K562 (cell line): Measurements from ENCODE around the gene IL4R. TPM values are rescaled to one million over a fixed set of nuclear protein-coding genes. Genes with fewer than 3 reads are reported as not detected.

Experiments
- ATAC-seq: fragments of 200-7000 bp; cut with Tn5 transposase; 3 replicates; pipeline ENCODE4 v1.9.1; 2020; ENCODE audit warnings: moderate library complexity
- BruUV-seq: library from RNA; stranded (reverse); fragments of 400-500 nt; replicated peaks from 2 replicates; lab custom pipeline; 2021; lab: Mats Ljungman, UMichigan
- CTCF ChIA-PET: fragments of 300-600 bp; formaldehyde crosslinking; extraction: SDS; loops from one replicate; lab custom pipeline; 2021; ENCODE audit warnings: low intra/inter-chr PET ratio; lab: Yijun Ruan, JAX
- POLR2A ChIA-PET: fragments of 300-600, 350-650 bp; sonication (Branson Sonifier 250); formaldehyde crosslinking; extraction: SDS; loops from one replicate; lab custom pipeline; 2021; ENCODE audit warnings: antibody characterized with exemption, inconsistent platforms; lab: Yijun Ruan, JAX
- DNase-seq, 4 experiments: peaks; one replicate each; pipeline versions ENCODE4 v3.0.0 to v3.0.0-alpha.2; 2011 to 2018; ENCODE audit warnings: low spot score in 3 of 4, mixed read lengths in 3 of 4; ENCODE audit errors: extremely low read depth in 1 of 4
- FAIRE-seq: peaks from 2 replicates; lab custom pipeline; 2011; peaks lifted over from hg19 to GRCh38; lab: Jason Lieb, UNC
- H2AFZ ChIP-seq: 2 replicates; pipeline ENCODE4 v1.6.0; 2011; ENCODE audit warnings: low read depth, low read length, control low read depth, inconsistent platforms
- H3K27ac ChIP-seq: fragments of 200-600 bp; 3 replicates; pipeline ENCODE4 v1.8.0; 2011; ENCODE audit warnings: low read depth, mild to moderate bottlenecking, control low read depth, inconsistent platforms, low read length, moderate library complexity, mixed read lengths; ENCODE audit errors: extremely low read depth
- H3K27me3 ChIP-seq, 2 experiments: fragments of 300-600 bp in 1 of 2; 2 replicates in 1 of 2; 3 replicates in 1 of 2; pipeline versions ENCODE4 v1.6.0 to v1.8.0; 2011; ENCODE audit warnings: inconsistent platforms in 2 of 2, low read length in 2 of 2, mild to moderate bottlenecking in 1 of 2, mixed read lengths in 1 of 2, moderate library complexity in 1 of 2; ENCODE audit not compliant: control insufficient read depth in 2 of 2, insufficient read depth in 2 of 2
- H3K36me3 ChIP-seq: fragments of 300-600 bp; 3 replicates; pipeline ENCODE4 v1.8.0; 2011; ENCODE audit warnings: mild to moderate bottlenecking, low read length, inconsistent platforms; ENCODE audit not compliant: control insufficient read depth, insufficient read depth
- H3K4me1 ChIP-seq, 2 experiments: fragments of 200-600 bp in 1 of 2; replicated peaks in 1 of 2; 2 replicates in 1 of 2; 3 replicates in 1 of 2; pipeline versions ENCODE4 v1.5.1 to v1.8.0; 2011; ENCODE audit warnings: inconsistent platforms in 2 of 2, low read length in 2 of 2, mild to moderate bottlenecking in 1 of 2, mixed read lengths in 1 of 2, moderate library complexity in 1 of 2; ENCODE audit not compliant: control insufficient read depth in 2 of 2, insufficient read depth in 2 of 2
- H3K4me2 ChIP-seq: 2 replicates; pipeline ENCODE4 v1.6.1; 2011; ENCODE audit warnings: low read length, control low read depth, inconsistent platforms, mixed read lengths; ENCODE audit not compliant: insufficient read depth
- H3K4me3 ChIP-seq: fragments of 200-600 bp; sonication (generic), shearing (Covaris generic); 2 replicates; pipeline ENCODE4 v1.5.1; 2016; ENCODE audit warnings: control low read depth, inconsistent platforms
- H3K79me2 ChIP-seq: fragments of 200-600 bp; 3 replicates; pipeline ENCODE4 v1.8.0; 2011; ENCODE audit warnings: low read length, inconsistent platforms; ENCODE audit not compliant: control insufficient read depth, insufficient read depth
- H3K9ac ChIP-seq, 2 experiments: 2 replicates each; pipeline versions ENCODE4 v1.6.0 to v1.6.1; 2011; ENCODE audit warnings: low read depth in 2 of 2, low read length in 2 of 2, control low read depth in 1 of 2, inconsistent platforms in 1 of 2, mild to moderate bottlenecking in 1 of 2, mixed read lengths in 1 of 2; ENCODE audit not compliant: insufficient read depth in 1 of 2
- H3K9me1 ChIP-seq: one replicate; pipeline ENCODE4 v1.6.0; 2011; ENCODE audit warnings: inconsistent platforms, mild to moderate bottlenecking, low read length, moderate library complexity; ENCODE audit not compliant: control insufficient read depth, insufficient read depth
- H3K9me3 ChIP-seq: replicated peaks from 2 replicates; pipeline ENCODE4 v1.5.1; 2011; ENCODE audit warnings: low read depth, low read length, inconsistent platforms; ENCODE audit not compliant: control insufficient read depth, insufficient read depth
- H4K20me1 ChIP-seq: replicated peaks from 2 replicates; pipeline ENCODE4 v1.6.1; 2011; ENCODE audit warnings: low read length, inconsistent platforms, mixed read lengths; ENCODE audit not compliant: control insufficient read depth, insufficient read depth
- AFF4 ChIP-seq: sonication (generic); formaldehyde crosslinking; IDR thresholded peaks from 2 replicates; pipeline ENCODE4 v1.8.0; 2023; ENCODE audit warnings: mild to moderate bottlenecking, missing genetic modification reagents
- ATF3 ChIP-seq, 2 experiments: fragments of 450-650 bp in 1 of 2; sonication (generic) in 1 of 2; formaldehyde crosslinking in 1 of 2; IDR thresholded peaks in 1 of 2; conservative IDR thresholded peaks in 1 of 2; 2 replicates each; pipeline versions ENCODE4 v1.6.1 to v1.8.1; 2016 to 2023; ENCODE audit warnings: mild to moderate bottlenecking in 2 of 2, moderate library complexity in 2 of 2, inconsistent platforms in 1 of 2, missing genetic modification reagents in 1 of 2
- CBX5 ChIP-seq: IDR thresholded peaks from 2 replicates; pipeline ENCODE4 v1.6.1; 2014; ENCODE audit warnings: low read depth, borderline replicate concordance
- FOSL1 ChIP-seq: fragments of 200-800 bp; sonication (Bioruptor generic); conservative IDR thresholded peaks from 2 replicates; pipeline ENCODE4 v1.6.1; 2016; ENCODE audit warnings: missing genetic modification characterization, missing compliant biosample characterization
- JUN ChIP-seq, 2 experiments: sonication (generic) in 1 of 2; formaldehyde crosslinking in 1 of 2; IDR thresholded peaks; 2 replicates each; pipeline versions ENCODE4 v1.6.1 to v1.8.0; 2012 to 2022; ENCODE audit warnings: borderline replicate concordance in 2 of 2, mild to moderate bottlenecking in 2 of 2, improper control_type of control experiment in 1 of 2, low read depth in 1 of 2, low read length in 1 of 2, missing genetic modification reagents in 1 of 2
- JUND ChIP-seq, 2 experiments: IDR thresholded peaks; 2 replicates in 1 of 2; 3 replicates in 1 of 2; pipeline ENCODE4 v1.6.1; 2011; ENCODE audit warnings: borderline replicate concordance in 2 of 2, low read depth in 2 of 2, low read length in 2 of 2, improper control_type of control experiment in 1 of 2, missing biosample characterization in 1 of 2, missing genetic modification characterization in 1 of 2, missing genetic modification reagents in 1 of 2
- RUNX1 ChIP-seq: sonication (generic); IDR thresholded peaks from 2 replicates; pipeline ENCODE4 v1.6.1; 2016; ENCODE audit warnings: antibody characterized with exemption, low read depth
- SMAD1 ChIP-seq: fragments of 150-350 bp; IDR thresholded peaks from 2 replicates; pipeline ENCODE4 v1.6.1; 2014; ENCODE audit warnings: low read length, low read depth; ENCODE audit not compliant: partially characterized antibody
- whole genome bisulfite sequencing: fragments of 100-300 bp; shearing (Covaris generic); methylation state at CpG from one replicate; pipeline ENCODE4 v1.1.6; 2016; ENCODE audit warnings: low coverage, mixed read lengths; ENCODE audit not compliant: insufficient coverage; ENCODE audit errors: missing lambda C conversion rate; 5-methylcytosine and 5-hydroxymethylcytosine counted together
- in situ Hi-C: fragments of 300-500 bp; cut with MboI; formaldehyde crosslinking; loops from 4 replicates; pipeline ENCODE4 v1.15.0; 2018; ENCODE audit warnings: inconsistent platforms, mixed read lengths
- intact Hi-C: fragments of 100-400 bp; cut with micrococcal nuclease; formaldehyde crosslinking; loops from 2 replicates; pipeline ENCODE4 v1.14.2; 2022
- polyA plus RNA-seq, 8 experiments: library from polyadenylated mRNA; depleted of rRNA in 4 of 8; stranded (reverse) in 5 of 8; unstranded in 3 of 8; fragments of >200 nt; fragmentation: Nextera tagmentation in 2 of 8; fragmentation: Illumina TruSeq in 1 of 8; extraction: Ambion mirVana in 2 of 8; extraction: Trizol in 1 of 8; gene quantifications; 2 replicates each; pipeline versions ENCODE4 v1.2.1 to v1.2.3, GENCODE V29; 2011 to 2014; ENCODE audit warnings: inconsistent platforms in 1 of 8, missing spikeins in 1 of 8
- total RNA-seq, 7 experiments: library from RNA; depleted of rRNA in 6 of 7; stranded (reverse); fragments of >200 nt in 6 of 7; fragmentation: Illumina TruSeq in 2 of 7; extraction: Trizol in 2 of 7; gene quantifications; 2 replicates each; pipeline versions ENCODE4 v1.2.1 to v1.2.3, GENCODE V29; 2011 to 2021; ENCODE audit warnings: low replicate concordance in 1 of 7
- TF ChIP-seq, protein P1 (sequence below): fragments of 450-650 bp; IDR thresholded peaks from 2 replicates; pipeline ENCODE4 v1.6.1; 2016
- TF ChIP-seq, protein P2 (sequence below): fragments of 250-450 bp; sonication (Bioruptor Pico); IDR thresholded peaks from 2 replicates; pipeline ENCODE4 v1.5.0; 2020; ENCODE audit warnings: mild to moderate bottlenecking, borderline replicate concordance

Gene IL4R
- total and polyA plus RNA-seq, 9 of the 15 experiments (the other 6 are each of a cell fraction or from before 2014, with no cell fraction given) = 0.17 to 5.8 (median 3.3) TPM

- no peak overlapping the region for H3K4me3 ChIP-seq
- DNase-seq (no peak), FAIRE-seq (no peak)
- POLR2A ChIA-PET = interaction anchor here (0.5 kb wide), 1 partner anchor 232 kb away, joined by 3 read pairs; no protein-coding TSS in a partner anchor
- WGBS = 3% methylated on average over 3 of the region's 3 CpGs
- CTCF ChIA-PET = no interaction called here
- peaks cover 19 to 29% of the 10 kb centered on the region in 2 experiments for H3K27me3 ChIP-seq
- no peaks in the 10 kb centered on the region for H3K9me3 ChIP-seq
- no peak overlapping the region; the same call in 1 of the 2 replicates for H2AFZ ChIP-seq
- H3K27ac ChIP-seq = no peak overlapping the region
- BruUV-seq = no TSS peak
- no peak overlapping the region for H3K4me2 ChIP-seq
- TF ChIP-seq RUNX1 (no peak), JUN (IDR thresholded peaks at IDR 0.05; ENCODE audit: borderline replicate concordance, low read depth, low read length) (peak; percentile 23; the same call in 1 of the 2 replicates), JUN (CRISPR knock-in tag; IDR thresholded peaks at IDR 0.05; ENCODE audit: borderline replicate concordance) (no peak), CBX5 (no peak), AFF4 (CRISPR knock-in tag) (no peak), JUND (IDR thresholded peaks at IDR 0.05; ENCODE audit: borderline replicate concordance, low read depth, low read length) (peak; percentile 62; the same call in 1 of the 2 replicates), JUND (tag; IDR thresholded peaks at IDR 0.05; ENCODE audit: borderline replicate concordance, low read depth, low read length) (no peak; the same call in 2 of the 3 replicates), SMAD1 (no peak), ATF3 (IDR thresholded peaks at IDR 0.05) (peak; percentile 52), ATF3 (CRISPR knock-in tag; conservative IDR thresholded peaks at IDR 0.05) (no peak), FOSL1 (peak; percentile 30; the same call in 1 of the 2 replicates)
- TF ChIP-seq, protein P1, sequence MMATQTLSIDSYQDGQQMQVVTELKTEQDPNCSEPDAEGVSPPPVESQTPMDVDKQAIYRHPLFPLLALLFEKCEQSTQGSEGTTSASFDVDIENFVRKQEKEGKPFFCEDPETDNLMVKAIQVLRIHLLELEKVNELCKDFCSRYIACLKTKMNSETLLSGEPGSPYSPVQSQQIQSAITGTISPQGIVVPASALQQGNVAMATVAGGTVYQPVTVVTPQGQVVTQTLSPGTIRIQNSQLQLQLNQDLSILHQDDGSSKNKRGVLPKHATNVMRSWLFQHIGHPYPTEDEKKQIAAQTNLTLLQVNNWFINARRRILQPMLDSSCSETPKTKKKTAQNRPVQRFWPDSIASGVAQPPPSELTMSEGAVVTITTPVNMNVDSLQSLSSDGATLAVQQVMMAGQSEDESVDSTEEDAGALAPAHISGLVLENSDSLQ = peak; percentile 82
- TF ChIP-seq, protein P2, sequence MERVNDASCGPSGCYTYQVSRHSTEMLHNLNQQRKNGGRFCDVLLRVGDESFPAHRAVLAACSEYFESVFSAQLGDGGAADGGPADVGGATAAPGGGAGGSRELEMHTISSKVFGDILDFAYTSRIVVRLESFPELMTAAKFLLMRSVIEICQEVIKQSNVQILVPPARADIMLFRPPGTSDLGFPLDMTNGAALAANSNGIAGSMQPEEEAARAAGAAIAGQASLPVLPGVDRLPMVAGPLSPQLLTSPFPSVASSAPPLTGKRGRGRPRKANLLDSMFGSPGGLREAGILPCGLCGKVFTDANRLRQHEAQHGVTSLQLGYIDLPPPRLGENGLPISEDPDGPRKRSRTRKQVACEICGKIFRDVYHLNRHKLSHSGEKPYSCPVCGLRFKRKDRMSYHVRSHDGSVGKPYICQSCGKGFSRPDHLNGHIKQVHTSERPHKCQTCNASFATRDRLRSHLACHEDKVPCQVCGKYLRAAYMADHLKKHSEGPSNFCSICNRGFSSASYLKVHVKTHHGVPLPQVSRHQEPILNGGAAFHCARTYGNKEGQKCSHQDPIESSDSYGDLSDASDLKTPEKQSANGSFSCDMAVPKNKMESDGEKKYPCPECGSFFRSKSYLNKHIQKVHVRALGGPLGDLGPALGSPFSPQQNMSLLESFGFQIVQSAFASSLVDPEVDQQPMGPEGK (CRISPR knock-in tag) = no peak
- TF ChIP-seq, all 486 proteins: peak for 5
- Histone ChIP-seq H3K36me3 (no peaks in the 10 kb centered on the region), H3K9me1 (no peaks in the 10 kb centered on the region), H4K20me1 (0 out of 2 replicates have a peak, but pooled peaks cover under 1% of the 10 kb centered on the region), H3K79me2 (no peaks in the 10 kb centered on the region), H3K4me1 (no peaks in the 10 kb centered on the region; a peak in 1 of 5 replicates), H3K9ac (no peak overlapping the region)
- intact Hi-C loops = no loop called here
- in situ Hi-C loops = no loop called here
- peak; percentile 69 for ATAC-seq
These were observed 94.3 kb downstream of the IL4R start for GRCh38 chr16:27408012-27408601.
